SU-DHL-6 (cell line): Measurements from ENCODE around the gene CCSER2.

Experiments
- EZH2phosphoT487 ChIP-seq: fragments of 200-600 bp; sonication (generic), shearing (Covaris generic); conservative IDR thresholded peaks from 2 replicates; pipeline ENCODE4 v1.6.1; 2018; ENCODE audit warnings: mild to moderate bottlenecking, antibody characterized with exemption, low read length, moderate library complexity, mixed read lengths
- TF ChIP-seq, protein P1 (sequence below): fragments of 200-600 bp; sonication (generic); IDR thresholded peaks from one replicate; pipeline ENCODE4 v1.5.1; 2017; ENCODE audit warnings: antibody characterized with exemption, mild to moderate bottlenecking, low read length, moderate library complexity; ENCODE audit not compliant: insufficient read depth, poor library complexity, severe bottlenecking

DNA sequence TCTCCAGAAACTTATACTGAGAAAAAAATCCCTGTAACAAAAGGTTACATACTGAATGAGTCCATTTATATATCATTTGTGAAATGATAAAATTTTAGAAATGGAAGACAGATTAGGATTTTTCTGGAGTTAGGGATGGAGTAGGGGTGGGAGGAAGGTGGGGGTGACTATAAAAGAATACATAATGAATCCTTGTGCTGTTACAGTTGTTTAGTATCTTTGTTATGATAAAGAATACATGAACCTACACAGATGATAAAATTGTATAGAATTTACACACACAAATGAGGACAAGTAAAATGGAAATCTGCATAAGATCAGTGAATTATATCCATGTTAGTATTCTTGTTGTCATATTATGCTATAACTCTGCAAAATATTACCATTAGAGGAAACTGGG is 41.7 kb upstream of the CCSER2 start:
- TF ChIP-seq, protein P1, sequence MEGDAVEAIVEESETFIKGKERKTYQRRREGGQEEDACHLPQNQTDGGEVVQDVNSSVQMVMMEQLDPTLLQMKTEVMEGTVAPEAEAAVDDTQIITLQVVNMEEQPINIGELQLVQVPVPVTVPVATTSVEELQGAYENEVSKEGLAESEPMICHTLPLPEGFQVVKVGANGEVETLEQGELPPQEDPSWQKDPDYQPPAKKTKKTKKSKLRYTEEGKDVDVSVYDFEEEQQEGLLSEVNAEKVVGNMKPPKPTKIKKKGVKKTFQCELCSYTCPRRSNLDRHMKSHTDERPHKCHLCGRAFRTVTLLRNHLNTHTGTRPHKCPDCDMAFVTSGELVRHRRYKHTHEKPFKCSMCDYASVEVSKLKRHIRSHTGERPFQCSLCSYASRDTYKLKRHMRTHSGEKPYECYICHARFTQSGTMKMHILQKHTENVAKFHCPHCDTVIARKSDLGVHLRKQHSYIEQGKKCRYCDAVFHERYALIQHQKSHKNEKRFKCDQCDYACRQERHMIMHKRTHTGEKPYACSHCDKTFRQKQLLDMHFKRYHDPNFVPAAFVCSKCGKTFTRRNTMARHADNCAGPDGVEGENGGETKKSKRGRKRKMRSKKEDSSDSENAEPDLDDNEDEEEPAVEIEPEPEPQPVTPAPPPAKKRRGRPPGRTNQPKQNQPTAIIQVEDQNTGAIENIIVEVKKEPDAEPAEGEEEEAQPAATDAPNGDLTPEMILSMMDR: no peak
- TF ChIP-seq EZH2phosphoT487: no peak
